GM19468 (cell line): ENCODE results near the gene MYT1.

ENCODE experiments used
- ATAC-seq: cut with Tn5 transposase; IDR thresholded peaks from one replicate; pipeline ENCODE4 v1.9.1; 2021; ENCODE audit warnings: mild to moderate bottlenecking, moderate library complexity, moderate number of reproducible peaks; ENCODE audit not compliant: unreplicated experiment; ENCODE audit errors: extremely low read depth

The MYT1 gene

DNA sequence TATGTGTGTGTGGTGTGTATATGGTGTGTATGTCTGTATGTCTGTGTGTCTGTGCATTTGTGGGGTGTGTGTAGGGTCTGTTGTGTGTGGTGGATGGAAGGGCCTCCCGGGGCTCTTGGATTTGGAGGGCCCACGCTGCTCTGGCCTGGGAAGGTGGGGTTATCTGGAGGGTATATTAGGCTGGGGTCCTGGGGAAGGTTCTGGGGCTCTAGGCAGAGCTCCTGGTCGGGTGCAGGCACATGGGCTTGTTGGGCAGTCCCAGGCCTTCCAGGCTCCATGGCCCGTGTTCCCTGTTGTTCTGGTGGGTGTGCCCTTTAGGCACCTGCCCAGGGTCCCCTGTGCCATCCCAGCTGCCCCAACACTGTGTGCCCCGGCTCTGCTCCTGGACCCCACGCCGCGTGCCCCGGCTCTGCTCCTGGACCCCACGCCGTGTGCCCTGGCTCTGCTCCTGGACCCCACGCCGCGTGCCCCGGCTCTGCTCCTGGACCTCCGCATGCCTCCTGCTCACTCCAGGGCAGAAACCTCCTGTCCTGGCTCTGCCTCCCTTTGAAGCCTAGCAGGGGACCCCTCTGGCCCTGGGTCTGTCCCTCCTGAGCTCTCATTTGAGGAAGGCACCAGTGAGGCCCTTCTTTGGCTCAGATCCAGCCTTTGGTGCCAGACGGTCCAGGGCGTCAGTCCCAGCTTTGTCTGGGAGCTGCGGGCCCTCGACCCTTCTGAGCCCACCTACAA is 10.2 kb upstream of the MYT1 start:
- no peak for ATAC-seq

DNA sequence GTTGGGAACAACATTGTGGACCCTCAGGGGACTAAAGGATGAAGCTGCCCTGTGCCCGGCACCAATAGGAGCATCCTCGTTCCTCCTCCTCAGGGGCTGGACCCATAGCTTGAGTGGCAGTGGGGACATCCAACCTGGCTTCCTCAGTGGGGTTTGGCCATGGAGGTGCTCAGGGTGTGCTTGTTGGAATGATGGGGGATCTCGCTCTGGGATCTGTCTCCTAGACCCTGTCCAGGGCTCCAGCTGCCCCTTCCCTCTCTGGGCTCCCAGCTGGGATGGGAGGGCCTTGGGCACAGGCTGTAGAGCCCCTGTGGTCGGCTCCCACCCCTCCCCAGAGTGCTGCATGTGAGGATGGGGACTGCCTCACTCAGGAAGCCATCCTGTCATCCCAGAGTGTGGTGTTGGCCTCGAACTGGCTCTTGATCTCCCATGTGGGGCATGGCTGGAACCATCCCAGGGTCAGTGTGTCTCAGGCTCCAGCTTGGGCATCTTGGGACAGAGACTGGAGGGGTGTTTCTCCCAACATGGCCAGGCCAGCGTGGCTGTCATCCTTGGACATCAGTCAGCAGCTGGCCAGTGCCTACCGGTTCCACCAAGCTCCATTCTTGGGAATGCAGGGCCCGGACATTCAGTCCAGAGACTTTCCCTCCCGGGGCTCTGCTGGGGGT is 9.5 kb upstream of the MYT1 start:
- ATAC-seq, result no peak

DNA sequence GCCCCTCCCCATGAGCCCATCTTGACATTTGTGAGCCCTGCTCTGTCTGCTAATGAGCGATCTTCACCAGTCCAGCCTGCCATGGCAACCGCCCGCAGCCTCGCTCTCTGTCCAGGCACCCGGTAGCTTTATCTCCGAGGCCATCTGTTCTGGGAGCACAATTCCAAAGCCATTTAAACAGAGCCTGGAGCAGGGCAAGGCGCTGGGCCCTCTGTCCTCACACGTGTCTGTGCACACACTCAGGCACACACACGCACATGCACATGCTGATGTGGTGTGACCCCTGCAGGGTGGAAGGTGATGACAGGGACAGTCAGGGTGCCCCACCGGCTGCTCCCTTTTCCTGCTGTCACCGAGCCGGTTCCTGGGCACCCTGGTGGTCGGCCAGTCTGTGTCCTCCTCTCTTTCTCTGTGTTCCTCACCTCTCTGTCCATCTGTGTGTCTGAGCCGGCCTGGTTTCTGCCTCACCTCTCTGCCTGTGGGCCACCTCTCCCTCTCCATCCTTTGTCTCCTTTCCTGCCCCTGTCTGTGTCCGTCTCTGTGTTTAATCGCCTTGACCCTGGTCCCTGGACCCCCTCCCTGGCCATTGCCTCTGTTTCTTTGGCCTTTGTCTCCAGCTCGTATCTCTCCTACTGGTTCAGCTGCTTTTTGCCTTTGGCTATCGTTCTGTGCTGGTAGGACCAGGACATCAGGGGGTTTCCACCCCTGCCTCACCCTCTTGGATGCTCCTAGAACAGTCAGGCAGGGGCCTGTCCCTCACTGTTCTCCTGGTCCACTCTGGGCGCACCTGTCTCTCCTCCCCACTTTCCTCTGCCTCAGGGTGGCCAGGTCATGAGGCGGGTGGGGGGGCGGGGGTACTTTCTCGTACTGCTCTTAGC is 8.8 kb upstream of the MYT1 start:
- ATAC-seq, result no peak

DNA sequence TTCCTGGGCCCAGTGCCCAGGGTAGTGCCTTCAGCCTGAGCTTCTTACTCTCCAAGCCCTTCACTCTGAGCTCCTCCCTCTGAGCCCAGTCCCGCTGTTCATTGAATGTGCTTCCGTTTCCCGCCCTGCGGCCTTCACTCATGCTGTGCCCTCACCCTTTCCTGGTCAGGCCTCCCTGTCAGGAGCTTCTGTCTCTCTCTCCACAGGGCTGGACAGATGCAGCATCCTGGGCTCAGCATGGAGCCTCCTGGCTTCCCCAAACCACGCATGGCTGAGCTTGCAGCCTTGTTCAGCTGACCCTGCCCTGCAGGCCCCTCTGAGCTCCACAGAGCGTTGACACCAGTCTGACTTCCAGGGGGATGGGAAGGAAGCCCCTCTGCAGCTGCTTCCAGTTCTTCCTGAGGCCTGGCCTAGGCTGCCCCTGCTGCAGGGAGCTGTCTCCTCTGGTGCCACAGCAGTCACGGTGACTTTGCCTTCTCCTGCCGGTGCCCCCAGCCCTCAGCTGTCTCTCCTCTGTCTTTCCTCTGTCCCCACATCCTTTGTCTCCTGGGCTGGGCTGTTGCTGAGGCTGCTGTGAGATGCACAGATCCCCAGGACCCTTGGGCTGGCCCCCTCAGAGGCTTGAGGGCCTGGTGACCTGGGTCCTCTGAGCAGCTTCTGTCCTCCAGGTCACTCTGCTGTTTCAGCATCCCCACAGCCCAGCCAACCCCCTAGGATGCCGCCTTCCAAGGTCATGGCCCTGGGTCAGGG is 7.9 kb upstream of the MYT1 start:
- no peak for ATAC-seq

DNA sequence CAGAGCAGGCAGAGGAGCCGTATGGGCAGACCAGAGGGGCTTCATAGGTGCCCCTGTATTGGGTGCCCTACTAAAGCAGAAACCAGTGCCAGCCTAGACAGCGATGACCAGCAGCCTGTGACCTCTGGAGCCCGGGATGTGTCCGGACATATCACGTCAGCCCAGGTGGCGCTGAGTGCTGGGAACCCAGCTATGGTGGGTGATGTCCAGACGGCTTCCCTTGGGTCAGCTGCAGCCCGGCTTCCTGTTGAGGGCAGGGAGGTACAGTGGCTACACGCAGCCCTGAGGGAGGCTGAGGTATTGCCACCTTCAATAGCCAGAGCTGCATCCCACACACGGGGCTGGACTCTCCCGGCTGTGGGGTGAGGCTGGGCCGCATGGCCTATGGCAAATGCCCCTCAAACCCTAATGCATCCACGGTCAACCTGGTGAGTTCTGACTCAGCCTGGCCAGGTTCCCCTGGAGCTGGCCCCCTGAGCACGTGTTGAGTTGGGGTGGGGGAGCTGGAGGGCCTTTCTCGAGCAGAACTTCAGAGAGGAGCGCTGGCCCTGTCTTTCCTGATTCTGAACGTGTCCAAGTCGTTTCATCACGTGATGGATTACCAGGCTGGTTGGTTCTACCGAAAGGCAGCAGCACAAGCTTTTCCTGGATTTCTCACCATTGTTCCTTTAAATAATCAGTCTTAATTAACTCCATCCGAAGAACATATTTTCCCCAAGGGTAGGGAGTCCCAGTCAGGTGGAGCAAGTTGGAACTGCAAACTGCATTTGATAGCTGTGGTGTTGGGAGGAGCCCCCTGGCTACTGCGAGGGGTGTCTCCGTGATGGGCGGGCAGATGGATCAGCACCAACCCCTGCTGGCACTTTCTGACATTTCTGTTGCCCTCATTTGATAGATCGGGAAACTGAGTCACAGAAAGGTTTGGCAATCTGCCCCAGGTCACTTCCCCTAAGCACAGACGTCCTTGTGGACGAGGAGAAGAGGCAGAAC is 7.1 kb upstream of the MYT1 start:
- no peak for ATAC-seq

DNA sequence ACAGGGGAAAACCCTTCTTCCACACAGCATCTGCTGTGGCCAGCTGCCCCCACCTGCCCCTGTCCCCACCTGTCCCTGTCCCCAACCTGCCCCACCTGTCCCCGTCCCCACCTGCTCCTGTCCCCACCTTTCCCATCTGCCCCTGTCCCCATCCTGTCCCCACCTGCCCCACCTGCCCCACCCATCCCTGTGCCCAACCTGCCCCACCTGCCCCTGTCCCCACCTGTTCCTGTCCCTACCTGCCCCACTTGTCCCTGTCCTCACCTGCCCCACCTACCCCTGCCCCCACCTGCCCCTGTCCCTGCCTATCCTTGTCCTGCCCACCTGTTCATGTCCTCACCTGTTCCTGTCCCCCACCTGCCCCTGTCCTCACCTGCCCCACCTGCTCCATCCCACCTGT is 6.4 kb upstream of the MYT1 start:
- ATAC-seq, result no peak

DNA sequence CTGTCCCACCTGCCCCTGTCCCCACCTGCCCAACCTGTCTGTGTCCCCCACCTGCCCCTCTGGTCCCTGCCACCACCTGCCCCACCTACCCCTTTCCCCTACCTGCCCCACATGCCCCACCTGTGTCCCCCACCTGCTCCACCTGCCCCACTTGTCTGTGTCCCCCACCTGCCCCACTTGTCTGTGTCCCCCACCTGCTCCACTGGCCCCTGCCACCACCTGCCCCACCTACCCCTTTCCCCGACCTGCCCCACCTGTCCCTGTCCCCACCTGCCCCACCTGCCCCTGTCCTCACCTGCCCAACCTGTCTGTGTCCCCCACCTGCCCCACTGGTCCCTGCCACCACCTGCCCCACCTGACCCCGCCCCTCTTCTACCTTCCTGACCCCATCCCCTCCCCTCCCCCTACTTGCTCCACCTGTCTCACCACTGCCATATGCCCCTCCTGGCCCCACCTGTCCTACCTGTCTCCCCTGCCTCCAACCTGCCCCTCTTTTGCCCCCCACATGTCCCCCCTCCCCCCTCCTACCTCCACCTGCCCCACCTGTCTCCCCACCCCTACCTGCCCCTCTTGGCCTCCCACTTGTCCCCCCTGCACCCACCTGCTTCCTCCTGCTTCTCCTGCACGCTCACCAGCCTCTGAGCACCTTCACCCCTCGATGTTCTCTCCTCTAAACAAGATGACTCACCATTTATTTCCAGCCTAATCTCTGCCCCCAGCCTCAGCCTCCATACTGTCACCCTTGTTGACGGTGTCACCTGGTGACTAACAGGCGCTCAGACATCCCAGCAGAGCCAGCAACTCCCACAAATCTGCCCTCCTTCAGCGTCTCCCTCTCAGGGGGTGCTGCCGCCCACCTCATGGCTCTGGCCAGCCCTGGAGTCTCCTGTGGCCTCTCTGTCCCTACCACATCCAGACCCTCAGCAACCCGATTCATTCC is 5.6 kb upstream of the MYT1 start:
- ATAC-seq, result no peak

DNA sequence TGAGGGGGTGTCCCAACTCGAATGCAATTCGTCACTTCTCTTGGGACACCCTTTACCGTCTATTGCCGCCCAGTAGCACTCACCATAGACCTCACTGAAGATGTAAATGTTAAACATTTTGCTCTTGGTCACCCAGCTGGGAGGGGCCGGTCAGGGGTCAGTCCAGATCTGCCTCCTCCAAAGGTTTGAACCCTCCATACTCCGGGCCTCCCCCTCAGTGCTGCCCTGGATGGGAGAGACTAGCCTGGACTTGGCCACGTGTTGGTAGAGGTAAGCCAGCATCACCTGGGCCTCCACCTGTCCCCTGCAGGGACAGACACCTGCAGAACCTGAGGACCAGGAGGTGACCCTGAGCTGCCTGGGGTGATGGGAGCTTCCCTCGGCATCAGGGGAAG is 5.0 kb upstream of the MYT1 start:
- ATAC-seq, result no peak

DNA sequence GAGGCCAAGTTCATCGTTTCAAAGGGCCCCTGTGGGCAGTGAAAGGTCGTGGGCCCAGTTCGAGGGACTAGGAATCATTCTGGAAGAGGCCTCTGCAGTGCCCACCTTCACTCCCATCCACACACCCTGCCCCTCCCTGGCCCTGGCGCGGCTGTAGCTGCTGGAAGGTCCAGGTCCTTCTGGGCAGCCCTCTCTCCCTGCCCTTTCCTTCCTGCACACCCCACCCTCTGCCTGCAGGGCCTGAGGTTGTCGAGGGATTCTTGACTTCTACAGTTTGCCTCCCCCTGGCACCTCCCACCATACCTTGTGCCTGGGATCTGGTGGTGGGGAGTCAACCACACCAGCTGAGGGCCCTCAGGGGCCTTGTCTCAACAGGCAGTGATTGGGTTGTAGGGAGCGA is 4.5 kb upstream of the MYT1 start:
- no peak for ATAC-seq

DNA sequence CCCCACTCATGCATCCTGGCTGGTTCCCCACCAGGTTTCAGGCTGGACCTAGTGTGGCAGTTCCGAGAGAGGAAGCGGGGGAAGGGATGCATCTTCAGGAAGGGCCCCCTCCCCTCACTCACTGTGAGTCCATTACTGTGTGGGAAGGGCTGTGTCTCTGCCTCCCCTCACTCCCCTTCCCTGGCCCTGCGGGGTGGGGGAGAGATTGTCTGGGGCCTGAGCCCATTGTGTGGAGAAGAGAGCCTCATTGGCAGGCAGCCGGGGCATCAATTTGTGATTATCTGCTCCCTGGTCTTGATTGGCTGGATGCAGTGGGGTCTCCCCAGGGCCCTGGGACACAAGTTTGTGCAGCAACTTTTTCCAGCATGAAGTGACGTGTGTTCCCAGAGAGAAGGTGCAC is 4.1 kb upstream of the MYT1 start:
- ATAC-seq, result no peak

DNA sequence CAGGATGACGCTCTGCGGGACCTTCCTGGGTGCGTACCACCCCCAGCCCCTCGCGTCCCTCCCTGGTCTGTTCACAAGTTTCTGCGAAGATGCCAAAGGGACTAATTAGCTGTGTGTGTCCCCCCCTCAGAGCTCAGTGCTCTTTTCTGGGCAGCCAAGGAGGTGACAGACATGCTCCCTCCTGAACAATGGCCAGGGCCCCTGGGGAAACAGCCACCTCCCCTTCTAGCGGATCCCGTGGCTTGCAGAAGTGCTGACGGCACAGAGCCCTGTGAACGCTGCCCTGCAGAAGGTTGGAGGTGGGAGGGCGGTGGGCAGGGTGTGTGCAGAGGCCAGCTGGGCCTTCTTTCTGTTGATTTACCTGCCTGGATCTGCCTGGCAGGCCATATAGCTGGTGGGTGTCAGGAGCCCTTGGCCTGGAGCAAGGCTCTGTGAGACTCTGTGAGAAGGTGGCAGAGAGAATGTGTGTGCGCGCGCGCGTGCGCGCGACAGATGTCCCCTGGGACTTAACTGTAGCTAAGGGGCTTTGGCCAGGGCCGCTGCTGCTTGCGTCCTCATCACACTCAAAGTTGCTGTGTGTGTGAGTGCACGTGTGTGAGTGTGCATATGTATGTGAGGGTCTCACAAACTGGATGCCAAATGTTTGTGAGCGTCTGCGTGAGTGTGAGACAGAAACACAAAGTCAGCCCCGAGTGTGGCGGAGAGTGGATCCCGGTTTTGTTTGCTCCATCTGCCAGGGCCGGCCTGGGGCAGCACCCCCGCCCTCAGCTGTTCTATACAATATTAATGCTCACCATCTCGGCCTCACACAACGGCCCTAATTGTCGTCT is 3.5 kb upstream of the MYT1 start:
- ATAC-seq, result no peak

DNA sequence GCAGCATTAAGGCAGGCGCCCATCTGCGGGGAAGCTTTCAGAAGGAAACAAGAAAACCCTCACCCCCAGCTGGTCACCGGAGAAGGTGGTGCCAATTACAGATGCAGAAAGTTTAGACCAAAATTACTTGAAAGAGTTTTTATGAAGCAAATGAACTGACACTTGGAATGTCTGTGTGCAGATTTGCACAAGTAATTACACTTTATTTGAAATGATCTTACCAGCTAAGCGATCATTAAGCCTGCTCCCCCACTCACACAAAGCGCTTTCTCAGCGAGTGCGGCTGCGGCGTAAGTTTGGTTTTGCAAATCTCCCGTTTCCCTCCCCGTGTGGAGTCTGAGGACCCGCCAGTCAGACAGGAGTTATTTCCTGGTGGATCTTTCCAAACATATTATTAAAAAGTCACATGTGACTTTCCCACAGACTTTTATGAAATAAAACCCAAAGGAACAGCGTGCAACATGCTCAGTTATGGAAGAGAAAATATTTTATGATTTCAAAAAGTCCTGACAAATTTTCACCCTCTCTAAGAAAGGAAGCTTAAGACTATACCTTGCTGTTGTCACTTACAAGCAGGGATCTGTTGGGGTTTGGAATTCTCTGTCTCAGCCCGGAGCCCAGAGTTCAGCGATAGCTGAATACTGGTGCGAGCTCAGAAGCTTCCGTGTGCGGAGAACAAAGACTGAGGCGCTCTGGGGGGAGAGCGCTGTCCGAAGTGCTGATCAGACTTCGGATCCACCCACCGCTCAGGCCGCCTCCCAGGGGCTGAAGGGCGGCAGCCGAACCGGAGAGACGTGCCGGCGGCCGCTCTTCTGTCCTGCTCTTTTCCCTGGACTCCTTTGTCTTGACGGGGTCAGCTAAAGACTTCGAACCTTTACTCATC is 2.7 kb upstream of the MYT1 start:
- ATAC-seq, result no peak

DNA sequence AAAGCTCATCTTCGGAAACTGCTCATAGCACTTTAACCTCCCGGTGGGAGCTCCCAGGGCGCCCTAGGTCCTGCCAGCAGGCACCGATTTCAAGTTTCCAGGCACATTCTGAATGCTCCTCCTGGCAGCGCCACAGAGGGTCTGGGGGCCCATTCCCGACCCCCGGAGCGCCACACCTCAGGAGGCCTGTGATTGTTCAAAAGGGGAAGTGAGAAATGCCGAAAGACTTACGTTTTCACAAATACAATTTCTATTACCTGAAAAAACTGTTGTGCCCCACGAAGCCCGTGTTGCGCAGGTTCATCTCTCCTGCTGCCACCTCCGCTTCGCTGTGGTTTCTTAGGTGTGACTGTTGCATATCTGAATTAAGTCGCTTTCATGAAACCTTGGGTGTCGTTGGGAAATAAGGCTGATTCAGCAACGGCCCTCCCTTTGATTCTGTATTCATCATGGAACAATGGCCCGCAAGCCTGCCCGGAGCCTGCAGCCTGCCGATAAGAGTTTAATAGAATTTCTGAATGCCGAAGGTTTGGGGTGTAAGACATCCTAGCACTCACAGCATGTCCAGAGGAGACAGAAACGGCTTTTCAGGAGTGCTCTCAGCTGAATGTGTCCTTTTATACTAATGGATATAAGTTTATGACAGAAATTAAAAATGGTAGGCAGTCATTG is 1.9 kb upstream of the MYT1 start:
- ATAC-seq, result no peak

DNA sequence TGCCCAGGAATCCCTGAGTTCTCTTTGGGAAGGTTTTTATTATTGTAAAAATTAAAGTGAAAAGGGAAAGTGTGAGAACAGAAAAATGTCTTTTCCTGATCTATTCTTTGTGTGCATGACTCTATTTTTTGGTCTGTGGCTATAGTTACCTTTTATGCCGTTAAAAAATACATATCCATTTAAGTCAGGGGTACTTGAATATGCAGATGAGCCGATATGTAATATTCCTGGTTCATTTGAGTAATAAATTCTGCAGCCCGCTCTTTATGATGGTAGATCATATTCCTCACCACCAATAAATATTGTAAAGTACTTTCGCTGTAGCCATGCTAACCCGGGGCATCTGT is 503 bp upstream of the MYT1 start:
- ATAC-seq, result no peak

DNA sequence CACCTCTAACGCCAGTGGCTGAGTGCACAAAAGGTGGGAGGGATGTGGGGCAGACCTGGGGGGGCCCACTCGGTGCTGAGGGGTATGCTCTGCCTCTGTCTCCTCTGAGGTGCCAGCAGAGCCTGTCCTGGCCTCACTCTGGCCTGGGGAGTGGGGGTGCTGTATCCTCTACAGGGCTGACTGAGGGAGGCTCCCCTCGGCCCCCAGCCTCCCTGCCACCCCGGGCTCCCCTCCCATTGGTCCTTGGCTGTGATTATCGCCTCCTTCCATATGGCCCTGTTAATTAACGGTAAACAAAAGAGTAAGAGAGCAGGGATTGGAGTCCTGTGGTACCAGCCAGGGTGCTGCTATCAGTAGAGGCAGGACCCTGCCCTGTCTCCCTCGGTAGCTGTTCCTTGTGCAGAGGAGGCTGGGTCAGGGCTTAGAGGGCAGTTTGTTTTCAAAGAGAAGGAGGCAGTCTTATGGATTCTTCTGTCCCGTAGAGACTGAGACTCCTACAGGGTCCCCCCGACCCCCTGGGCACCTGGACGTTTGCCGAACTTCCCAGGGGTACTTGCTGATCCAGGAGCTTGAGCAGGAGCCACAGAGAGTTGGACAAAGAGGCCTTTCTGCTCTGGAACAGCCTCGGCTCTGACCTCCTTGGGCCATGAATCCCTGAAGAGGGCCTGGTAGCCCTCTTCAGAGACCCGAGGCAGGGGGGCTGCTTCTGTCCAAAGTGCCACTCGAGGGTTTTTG is 1.8 kb downstream of the MYT1 start:
- no peak for ATAC-seq
